Measurements from ENCODE around the gene DGCR8. TPM values are rescaled to one million over a fixed set of nuclear protein-coding genes. Genes with fewer than 3 reads are reported as not detected.
A peak's percentile ranks its signal among the peaks of the same experiment; 100 is the strongest.

Gene DGCR8
- total RNA-seq, 1 donor from 2014 or later = 29.1 TPM

DNA sequence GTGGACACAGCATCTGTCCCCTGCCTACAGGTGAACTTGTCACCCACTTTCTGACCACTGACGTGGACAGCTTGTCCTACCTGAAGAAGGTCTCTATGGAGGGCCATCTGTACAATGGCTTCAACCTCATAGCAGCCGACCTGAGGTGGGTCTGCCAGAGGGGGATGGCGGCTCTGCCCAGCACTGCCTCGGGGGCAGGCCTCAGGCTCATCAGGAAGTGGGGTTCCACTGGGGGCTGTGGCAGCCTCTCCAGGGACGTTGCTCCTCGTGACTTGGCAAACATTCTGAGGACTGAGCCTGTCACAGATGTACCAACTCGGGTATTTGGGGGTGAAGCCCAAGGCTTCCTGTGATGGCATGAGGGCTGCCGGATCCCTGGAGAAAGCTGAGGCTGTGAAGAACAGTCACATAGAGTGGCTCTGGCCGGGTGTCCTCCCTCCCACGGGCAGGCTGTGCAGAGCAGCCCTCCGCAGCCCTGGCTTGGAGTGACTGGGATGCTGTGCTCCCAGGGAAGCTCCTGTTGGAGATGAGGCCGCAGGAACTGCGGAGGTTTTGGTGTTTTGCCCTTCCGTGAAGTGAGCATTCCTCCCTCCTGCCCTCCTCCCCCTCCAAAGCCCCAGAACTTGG, 26.5 kb upstream of the DGCR8 start:
- no peak overlapping the region for H3K4me2 ChIP-seq
- no peak for DNase-seq (ENCODE audit: low spot score)
- no peaks in the 10 kb centered on the region for H3K27me3 ChIP-seq
- Mint-ChIP-seq H3K27ac (no peak overlapping the region), H3K27me3 (ENCODE audit: insufficient read depth, low read depth) (no peaks in the 10 kb centered on the region), H3K4me3 (no peak overlapping the region), H3K36me3 (peaks cover 6% of the 10 kb centered on the region), H3K9me3 (peaks cover 6% of the 10 kb centered on the region), H3K4me1 (peaks cover 3% of the 10 kb centered on the region)
- no peaks in the 10 kb centered on the region for H3K9me3 ChIP-seq (ENCODE audit: low read depth)
- H3K4me1 ChIP-seq = no peaks in the 10 kb centered on the region
- H3K4me3 ChIP-seq = no peak overlapping the region
- H3F3A ChIP-seq (ENCODE audit: low read depth) = no peaks in the 10 kb centered on the region
- no peak overlapping the region for H3K27ac ChIP-seq
- no peaks in the 10 kb centered on the region for H3K36me3 ChIP-seq
- no peak for TF ChIP-seq EZH2 (IDR thresholded peaks at IDR 0.05)
- TF ChIP-seq, protein P1, sequence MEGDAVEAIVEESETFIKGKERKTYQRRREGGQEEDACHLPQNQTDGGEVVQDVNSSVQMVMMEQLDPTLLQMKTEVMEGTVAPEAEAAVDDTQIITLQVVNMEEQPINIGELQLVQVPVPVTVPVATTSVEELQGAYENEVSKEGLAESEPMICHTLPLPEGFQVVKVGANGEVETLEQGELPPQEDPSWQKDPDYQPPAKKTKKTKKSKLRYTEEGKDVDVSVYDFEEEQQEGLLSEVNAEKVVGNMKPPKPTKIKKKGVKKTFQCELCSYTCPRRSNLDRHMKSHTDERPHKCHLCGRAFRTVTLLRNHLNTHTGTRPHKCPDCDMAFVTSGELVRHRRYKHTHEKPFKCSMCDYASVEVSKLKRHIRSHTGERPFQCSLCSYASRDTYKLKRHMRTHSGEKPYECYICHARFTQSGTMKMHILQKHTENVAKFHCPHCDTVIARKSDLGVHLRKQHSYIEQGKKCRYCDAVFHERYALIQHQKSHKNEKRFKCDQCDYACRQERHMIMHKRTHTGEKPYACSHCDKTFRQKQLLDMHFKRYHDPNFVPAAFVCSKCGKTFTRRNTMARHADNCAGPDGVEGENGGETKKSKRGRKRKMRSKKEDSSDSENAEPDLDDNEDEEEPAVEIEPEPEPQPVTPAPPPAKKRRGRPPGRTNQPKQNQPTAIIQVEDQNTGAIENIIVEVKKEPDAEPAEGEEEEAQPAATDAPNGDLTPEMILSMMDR (IDR thresholded peaks at IDR 0.05) = no peak
- H3K9ac ChIP-seq = no peak overlapping the region
- no peak overlapping the region for H2AFZ ChIP-seq (replicated peaks)
- H3K79me2 ChIP-seq (ENCODE audit: low read depth) = no peaks in the 10 kb centered on the region
- H4K20me1 ChIP-seq (ENCODE audit: low read depth) = no peaks in the 10 kb centered on the region

DNA sequence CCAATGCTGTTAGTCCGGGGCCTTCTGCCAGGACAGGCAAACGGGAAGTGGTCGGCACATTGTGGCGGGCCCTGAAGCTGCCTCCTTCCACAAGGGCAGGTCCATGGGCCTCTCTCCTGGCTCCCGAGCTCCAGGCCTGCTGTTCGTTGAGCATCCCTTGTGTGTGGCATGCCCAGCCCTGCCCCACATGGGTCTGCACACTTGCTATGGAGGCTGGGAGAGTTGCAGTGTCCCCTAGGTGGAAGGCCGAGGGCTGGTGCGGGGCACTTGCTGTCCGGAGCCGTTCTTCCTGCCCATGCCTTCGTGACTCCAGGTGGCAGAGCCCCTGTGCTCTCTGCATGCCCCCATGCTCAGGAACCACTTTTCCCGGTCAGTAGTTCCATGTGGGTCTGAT, 26.0 kb upstream of the DGCR8 start:
- H3K36me3 Mint-ChIP-seq = peaks cover 4% of the 10 kb centered on the region
- H2AFZ ChIP-seq (replicated peaks) = no peak overlapping the region

DNA sequence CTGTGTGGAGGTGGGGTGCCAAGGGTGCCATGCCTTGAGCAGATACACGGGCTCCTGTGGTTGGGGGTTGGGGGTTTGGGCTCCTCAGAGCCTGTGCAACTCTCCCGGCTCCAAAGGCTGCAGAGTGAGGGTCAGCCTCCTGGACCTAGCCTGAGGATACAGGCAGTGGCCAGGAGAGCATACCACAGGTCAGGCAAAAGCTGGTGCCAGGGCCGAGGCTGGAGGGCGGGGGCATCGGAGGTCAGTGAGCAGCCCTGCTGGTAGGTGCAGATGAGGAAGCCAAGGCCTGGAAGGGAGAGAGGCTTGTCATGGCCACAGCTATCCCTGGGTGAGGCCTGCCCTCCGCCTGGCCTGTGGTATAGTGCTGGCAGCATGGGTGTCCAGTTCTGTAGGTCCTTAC, 25.6 kb upstream of the DGCR8 start:
- H4K20me1 ChIP-seq (ENCODE audit: low read depth) = no peaks in the 10 kb centered on the region
- no peaks in the 10 kb centered on the region for H3K4me1 ChIP-seq
- H3K4me3 Mint-ChIP-seq = no peak overlapping the region
- no peak overlapping the region for H3K9ac ChIP-seq
- peaks cover 4% of the 10 kb centered on the region for H3K4me1 Mint-ChIP-seq
- no peak overlapping the region for H3K4me2 ChIP-seq
- H3F3A ChIP-seq (ENCODE audit: low read depth) = no peaks in the 10 kb centered on the region
- DNase-seq (ENCODE audit: low spot score) = no peak
- no peak overlapping the region for H2AFZ ChIP-seq (replicated peaks)
- H3K9me3 ChIP-seq (ENCODE audit: low read depth) = no peaks in the 10 kb centered on the region
- H3K27me3 ChIP-seq = no peaks in the 10 kb centered on the region
- no peak overlapping the region for H3K27ac ChIP-seq
- no peak overlapping the region for H3K4me3 ChIP-seq
- no peaks in the 10 kb centered on the region for H3K36me3 ChIP-seq
- H3K79me2 ChIP-seq (ENCODE audit: low read depth) = no peaks in the 10 kb centered on the region
- peaks cover 2% of the 10 kb centered on the region for H3K9me3 Mint-ChIP-seq
- no peaks in the 10 kb centered on the region for H3K27me3 Mint-ChIP-seq (ENCODE audit: insufficient read depth, low read depth)
- TF ChIP-seq, protein P1 (IDR thresholded peaks at IDR 0.05) = no peak
- TF ChIP-seq EZH2 (IDR thresholded peaks at IDR 0.05) (no peak), EZH2phosphoT487 (IDR thresholded peaks at IDR 0.05) (no peak)
- H3K36me3 Mint-ChIP-seq = peaks cover 2% of the 10 kb centered on the region
- H3K27ac Mint-ChIP-seq = no peak overlapping the region

More for the DNA sequence above, 26.0 kb upstream of the DGCR8 start:
- Histone ChIP-seq H3K9me3 (ENCODE audit: low read depth) (no peaks in the 10 kb centered on the region), H3K9ac (no peak overlapping the region), H3K4me1 (no peaks in the 10 kb centered on the region), H3K4me2 (no peak overlapping the region), H3K4me3 (no peak overlapping the region), H3K27me3 (no peaks in the 10 kb centered on the region), H3K27ac (no peak overlapping the region), H3F3A (ENCODE audit: low read depth) (no peaks in the 10 kb centered on the region), H3K79me2 (ENCODE audit: low read depth) (no peaks in the 10 kb centered on the region), H4K20me1 (ENCODE audit: low read depth) (no peaks in the 10 kb centered on the region), H3K36me3 (no peaks in the 10 kb centered on the region)
- Mint-ChIP-seq H3K4me3 (no peak overlapping the region), H3K27ac (peak overlapping the region; percentile 63), H3K9me3 (peaks cover 4% of the 10 kb centered on the region), H3K27me3 (ENCODE audit: insufficient read depth, low read depth) (no peaks in the 10 kb centered on the region), H3K4me1 (peaks cover 4% of the 10 kb centered on the region)
- TF ChIP-seq, protein P1 (IDR thresholded peaks at IDR 0.05) = no peak
- TF ChIP-seq EZH2phosphoT487 (IDR thresholded peaks at IDR 0.05) (no peak), EZH2 (IDR thresholded peaks at IDR 0.05) (no peak)
- DNase-seq (ENCODE audit: low spot score) = no peak

Measured in neural progenitor cell (in vitro differentiated cells).